Measurements from ENCODE around the gene RAB11FIP4. TPM values are rescaled to one million over a fixed set of nuclear protein-coding genes. Genes with fewer than 3 reads are reported as not detected.
"Not testable (repeated sequence)": the region's sequence is repeated elsewhere in the genome, so short reads cannot be mapped to it uniquely, and the experiment has no call there.

RAB11FIP4 gene, protein sequence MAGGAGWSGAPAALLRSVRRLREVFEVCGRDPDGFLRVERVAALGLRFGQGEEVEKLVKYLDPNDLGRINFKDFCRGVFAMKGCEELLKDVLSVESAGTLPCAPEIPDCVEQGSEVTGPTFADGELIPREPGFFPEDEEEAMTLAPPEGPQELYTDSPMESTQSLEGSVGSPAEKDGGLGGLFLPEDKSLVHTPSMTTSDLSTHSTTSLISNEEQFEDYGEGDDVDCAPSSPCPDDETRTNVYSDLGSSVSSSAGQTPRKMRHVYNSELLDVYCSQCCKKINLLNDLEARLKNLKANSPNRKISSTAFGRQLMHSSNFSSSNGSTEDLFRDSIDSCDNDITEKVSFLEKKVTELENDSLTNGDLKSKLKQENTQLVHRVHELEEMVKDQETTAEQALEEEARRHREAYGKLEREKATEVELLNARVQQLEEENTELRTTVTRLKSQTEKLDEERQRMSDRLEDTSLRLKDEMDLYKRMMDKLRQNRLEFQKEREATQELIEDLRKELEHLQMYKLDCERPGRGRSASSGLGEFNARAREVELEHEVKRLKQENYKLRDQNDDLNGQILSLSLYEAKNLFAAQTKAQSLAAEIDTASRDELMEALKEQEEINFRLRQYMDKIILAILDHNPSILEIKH
- total RNA-seq = 10 to 100 TPM; 28.9 to 46.8 (median 35.7) TPM

DNA sequence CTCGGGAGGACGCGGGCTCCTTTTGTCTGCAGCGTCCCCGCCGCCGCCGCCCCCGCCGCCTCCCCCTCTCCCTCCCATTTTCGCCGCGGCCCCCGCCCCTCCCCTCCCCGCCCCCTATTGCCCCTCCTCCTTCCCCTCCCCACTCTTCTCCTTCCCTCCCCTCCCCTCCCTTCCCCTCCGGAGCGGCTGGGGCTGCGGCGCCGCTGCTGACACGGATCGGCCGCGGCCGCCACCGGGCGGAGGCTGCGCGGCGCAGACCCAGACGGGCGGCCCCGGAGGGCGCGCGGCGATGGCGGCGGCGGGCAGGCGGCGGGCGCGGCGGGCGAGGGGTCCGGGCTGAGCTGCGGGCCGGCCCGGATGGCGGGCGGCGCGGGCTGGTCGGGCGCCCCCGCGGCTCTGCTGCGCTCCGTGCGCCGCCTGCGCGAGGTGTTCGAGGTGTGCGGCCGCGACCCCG, at the start of gene RAB11FIP4:
RAB11FIP4 (plus strand) TSS at position 180 of the 454 bp plus-strand sequence; CDS start at position 358, 178 bp downstream.
- DNase-seq (ENCODE audit: low spot score in 2 of 2) = no peak
- H3K9me3 ChIP-seq = no peaks in the 10 kb centered on the region
- no peak for TF ChIP-seq POLR2A (IDR thresholded peaks at IDR 0.05)
- no peak for TF ChIP-seq EP300 (IDR thresholded peaks at IDR 0.05)
- TF ChIP-seq, protein P1, sequence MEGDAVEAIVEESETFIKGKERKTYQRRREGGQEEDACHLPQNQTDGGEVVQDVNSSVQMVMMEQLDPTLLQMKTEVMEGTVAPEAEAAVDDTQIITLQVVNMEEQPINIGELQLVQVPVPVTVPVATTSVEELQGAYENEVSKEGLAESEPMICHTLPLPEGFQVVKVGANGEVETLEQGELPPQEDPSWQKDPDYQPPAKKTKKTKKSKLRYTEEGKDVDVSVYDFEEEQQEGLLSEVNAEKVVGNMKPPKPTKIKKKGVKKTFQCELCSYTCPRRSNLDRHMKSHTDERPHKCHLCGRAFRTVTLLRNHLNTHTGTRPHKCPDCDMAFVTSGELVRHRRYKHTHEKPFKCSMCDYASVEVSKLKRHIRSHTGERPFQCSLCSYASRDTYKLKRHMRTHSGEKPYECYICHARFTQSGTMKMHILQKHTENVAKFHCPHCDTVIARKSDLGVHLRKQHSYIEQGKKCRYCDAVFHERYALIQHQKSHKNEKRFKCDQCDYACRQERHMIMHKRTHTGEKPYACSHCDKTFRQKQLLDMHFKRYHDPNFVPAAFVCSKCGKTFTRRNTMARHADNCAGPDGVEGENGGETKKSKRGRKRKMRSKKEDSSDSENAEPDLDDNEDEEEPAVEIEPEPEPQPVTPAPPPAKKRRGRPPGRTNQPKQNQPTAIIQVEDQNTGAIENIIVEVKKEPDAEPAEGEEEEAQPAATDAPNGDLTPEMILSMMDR (IDR thresholded peaks at IDR 0.05) = no peak
- TF ChIP-seq POLR2AphosphoS5 (IDR thresholded peaks at IDR 0.05) = no peak
- no CpG with 5 or more reads among the region's 69 CpGs for WGBS
- H3K4me3 ChIP-seq = peak within 1 kb of the TSS; percentile 59
- H3K27me3 ChIP-seq = peaks cover 53% of the 10 kb centered on the region
- no peak within 1 kb of the TSS for H3K27ac ChIP-seq
- H3K36me3 ChIP-seq = no peaks in the 10 kb centered on the region
- H3K4me1 ChIP-seq = peaks cover 19% of the 10 kb centered on the region

DNA sequence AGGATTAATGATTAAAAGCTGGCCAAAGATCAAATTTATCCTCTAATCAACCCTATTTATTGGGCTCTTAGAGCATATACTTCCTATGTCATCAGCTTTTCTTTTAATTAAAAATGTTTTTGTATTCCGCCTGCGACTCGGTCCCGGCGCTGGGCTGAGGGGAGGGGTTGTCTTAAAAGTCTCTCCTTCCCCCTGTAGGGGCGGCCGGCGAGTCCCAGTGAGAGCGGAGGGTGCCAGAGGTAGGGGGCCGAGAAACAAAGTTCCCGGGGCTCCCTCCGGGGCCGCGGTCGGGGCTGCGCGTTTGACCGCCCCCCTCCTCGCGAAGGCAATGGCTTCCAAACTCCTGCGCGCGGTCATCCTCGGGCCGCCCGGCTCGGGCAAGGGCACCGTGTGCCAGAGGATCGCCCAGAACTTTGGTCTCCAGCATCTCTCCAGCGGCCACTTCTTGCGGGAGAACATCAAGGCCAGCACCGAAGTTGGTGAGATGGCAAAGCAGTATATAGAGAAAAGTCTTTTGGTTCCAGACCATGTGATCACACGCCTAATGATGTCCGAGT, 46.2 kb upstream of the RAB11FIP4 start:
- H3K27me3 ChIP-seq; H3K4me1 ChIP-seq; H3K4me3 ChIP-seq; DNase-seq (ENCODE audit: low spot score in 2 of 2); H3K9me3 ChIP-seq; H3K27ac ChIP-seq: not testable (repeated sequence)
- H3K36me3 ChIP-seq = peaks cover 36% of the 10 kb centered on the region
- 97% methylated on average over 14 of the region's 34 CpGs for WGBS

DNA sequence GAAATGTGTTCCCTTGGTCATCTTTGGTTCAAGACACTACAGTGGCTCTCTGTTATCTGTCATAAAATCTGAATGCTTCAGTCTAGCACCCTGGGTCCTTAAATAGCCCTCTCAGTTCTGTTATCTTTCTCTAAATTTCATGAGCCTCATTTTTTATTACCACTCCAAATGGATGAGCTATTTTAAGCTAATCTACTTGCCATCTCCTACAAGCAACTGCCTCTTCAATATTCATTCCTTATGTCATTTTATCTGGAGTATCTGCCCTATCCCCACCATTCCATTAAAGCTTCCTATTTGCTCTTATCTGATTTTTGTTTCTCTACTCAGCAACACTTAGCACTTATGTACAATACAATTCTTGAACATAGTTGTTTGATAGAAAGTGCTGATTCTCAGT, 42.0 kb upstream of the RAB11FIP4 start:
- no peak for DNase-seq (ENCODE audit: low spot score in 2 of 2)
- no peak for TF ChIP-seq POLR2AphosphoS5 (IDR thresholded peaks at IDR 0.05)
- no peak for TF ChIP-seq EP300 (IDR thresholded peaks at IDR 0.05)
- Histone ChIP-seq H3K27me3 (no peaks in the 10 kb centered on the region), H3K9me3 (no peaks in the 10 kb centered on the region), H3K4me1 (no peaks in the 10 kb centered on the region), H3K4me3 (no peak overlapping the region), H3K36me3 (peaks cover 56% of the 10 kb centered on the region), H3K27ac (no peak overlapping the region)

DNA sequence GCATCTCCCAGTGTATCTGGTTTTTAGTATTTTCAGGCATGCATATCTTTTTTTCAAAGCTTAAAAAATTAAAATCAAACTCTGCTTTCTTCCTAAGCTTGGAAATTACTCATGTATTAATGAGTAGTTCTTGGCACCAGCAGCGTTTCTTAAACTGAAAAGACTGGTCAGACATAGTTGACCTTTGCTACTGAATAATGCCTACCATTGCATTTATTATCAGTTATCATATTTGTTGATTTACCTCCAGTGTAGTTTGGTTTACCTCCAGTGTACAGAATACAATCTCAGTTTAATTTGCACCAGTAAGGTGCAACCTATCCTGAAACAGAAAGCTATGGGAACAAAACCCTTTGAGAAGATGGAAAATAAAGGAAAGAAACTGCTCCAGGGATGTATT, 35.5 kb upstream of the RAB11FIP4 start:
- H3K36me3 ChIP-seq = peaks cover 66% of the 10 kb centered on the region
- DNase-seq (ENCODE audit: low spot score in 2 of 2) = no peak

DNA sequence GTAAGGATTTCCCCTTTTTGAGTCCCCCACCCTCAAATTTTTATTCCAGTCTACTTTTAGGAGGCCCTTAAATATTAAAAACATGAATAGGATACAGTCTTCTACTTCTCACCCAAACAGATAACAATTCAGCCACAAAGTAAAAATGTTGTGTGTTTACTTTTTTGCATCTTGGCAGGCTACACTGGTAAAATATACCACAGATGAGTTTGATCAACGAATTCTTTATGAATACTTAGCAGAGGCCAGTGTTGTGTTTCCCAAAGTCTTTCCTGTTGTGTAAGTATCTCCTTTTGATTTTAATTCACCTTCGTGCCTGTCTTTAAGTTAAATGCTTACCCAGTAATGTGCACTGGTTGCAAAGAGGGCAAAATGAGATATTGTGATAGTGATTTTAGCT, 34.4 kb upstream of the RAB11FIP4 start:
- H3K27me3 ChIP-seq = no peaks in the 10 kb centered on the region
- H3K9me3 ChIP-seq = no peaks in the 10 kb centered on the region
- 71% methylated on average over 2 of the region's 2 CpGs for WGBS
- no peaks in the 10 kb centered on the region for H3K4me1 ChIP-seq
- H3K27ac ChIP-seq = no peak overlapping the region
- no peak for DNase-seq (ENCODE audit: low spot score in 2 of 2)
- no peak overlapping the region for H3K4me3 ChIP-seq
- H3K36me3 ChIP-seq = peaks cover 66% of the 10 kb centered on the region
- TF ChIP-seq POLR2A (IDR thresholded peaks at IDR 0.05) = no peak
- TF ChIP-seq, protein P1 (IDR thresholded peaks at IDR 0.05) = no peak
- TF ChIP-seq EP300 (IDR thresholded peaks at IDR 0.05) = no peak
- no peak for TF ChIP-seq POLR2AphosphoS5 (IDR thresholded peaks at IDR 0.05)

More for the DNA sequence above, 35.5 kb upstream of the RAB11FIP4 start:
- WGBS = 65% methylated on average over 1 of the region's 1 CpG
- no peaks in the 10 kb centered on the region for H3K9me3 ChIP-seq
- H3K27ac ChIP-seq = no peak overlapping the region
- H3K4me1 ChIP-seq = no peaks in the 10 kb centered on the region
- H3K27me3 ChIP-seq = no peaks in the 10 kb centered on the region
- H3K4me3 ChIP-seq = no peak overlapping the region
- no peak for TF ChIP-seq EP300 (IDR thresholded peaks at IDR 0.05)
- TF ChIP-seq, protein P1 (IDR thresholded peaks at IDR 0.05) = no peak
- no peak for TF ChIP-seq POLR2A (IDR thresholded peaks at IDR 0.05)
- TF ChIP-seq POLR2AphosphoS5 (IDR thresholded peaks at IDR 0.05) = no peak

DNA sequence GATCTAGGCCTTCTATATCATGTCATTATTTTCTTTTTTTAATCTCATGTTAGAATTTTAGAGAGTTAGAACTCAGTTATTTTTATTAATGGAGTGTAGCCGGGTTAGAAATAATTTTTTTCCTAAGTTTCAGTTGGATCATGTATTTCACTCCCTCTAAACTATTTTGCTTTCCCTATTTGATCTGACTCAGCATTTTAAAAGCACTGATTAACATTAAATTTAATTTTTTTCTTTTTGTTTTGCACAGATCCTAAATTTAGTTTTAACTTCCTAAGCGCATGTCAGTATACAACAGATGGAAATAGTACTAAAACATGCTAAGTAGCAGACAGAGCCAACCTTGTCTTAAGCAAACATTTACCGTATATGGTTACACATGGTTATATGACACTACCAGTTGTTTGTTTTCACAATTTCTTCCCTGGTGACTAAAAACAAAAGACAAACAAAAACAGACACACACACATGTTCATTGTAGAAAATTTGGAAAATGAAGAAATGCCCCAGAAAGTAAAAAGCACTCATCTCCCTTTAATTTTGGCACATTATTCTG, 33.6 kb upstream of the RAB11FIP4 start:
- no peak overlapping the region for H3K4me3 ChIP-seq
- H3K4me1 ChIP-seq = no peaks in the 10 kb centered on the region
- H3K9me3 ChIP-seq = no peaks in the 10 kb centered on the region
- 80% methylated on average over 3 of the region's 3 CpGs for WGBS
- H3K36me3 ChIP-seq = peaks cover 62% of the 10 kb centered on the region
- no peak overlapping the region for H3K27ac ChIP-seq
- H3K27me3 ChIP-seq = no peaks in the 10 kb centered on the region
- no peak for DNase-seq (ENCODE audit: low spot score in 2 of 2)
- TF ChIP-seq EP300 (IDR thresholded peaks at IDR 0.05) = no peak
- TF ChIP-seq POLR2AphosphoS5 (IDR thresholded peaks at IDR 0.05) = no peak
- no peak for TF ChIP-seq POLR2A (IDR thresholded peaks at IDR 0.05)
- TF ChIP-seq, protein P1 (IDR thresholded peaks at IDR 0.05) = no peak

All from suprapubic skin (tissue), 4 donors.